ENCODE results near the gene GPATCH4. TPM values are rescaled to one million over a fixed set of nuclear protein-coding genes. Genes with fewer than 3 reads are reported as not detected.

Gene GPATCH4
- total RNA-seq, 1 experiment from 2014 or later = 33.6 TPM

- in situ Hi-C loops (cut with HindIII; ENCODE audit: low pct_unique_long_range_greater_than_20kb, low sequenced_read_pairs) = no loop called here
- DNase-seq (ENCODE audit: low read depth) = no peak
Observed at GRCh38 chr1:156586892-156587477, 14.3 kb downstream of the GPATCH4 start.

GRCh38 chr1:156586323-156586722, 15.0 kb downstream of the GPATCH4 start:
- in situ Hi-C loops (cut with HindIII; ENCODE audit: low pct_unique_long_range_greater_than_20kb, low sequenced_read_pairs) = no loop called here
- DNase-seq (ENCODE audit: low read depth) = no peak

- in situ Hi-C loops (cut with HindIII; ENCODE audit: low pct_unique_long_range_greater_than_20kb, low sequenced_read_pairs) = no loop called here
- no peak for DNase-seq (ENCODE audit: low read depth)
Observed at GRCh38 chr1:156584813-156585212, 16.5 kb downstream of the GPATCH4 start.

- peak; percentile 87 for DNase-seq (ENCODE audit: low read depth)
Observed at GRCh38 chr1:156583821-156584622, 17.3 kb downstream of the GPATCH4 start.

GRCh38 chr1:156582388-156583017, 18.8 kb downstream of the GPATCH4 start:
- no peak for DNase-seq (ENCODE audit: low read depth)
- in situ Hi-C loops (cut with HindIII; ENCODE audit: low pct_unique_long_range_greater_than_20kb, low sequenced_read_pairs) = no loop called here

More at GRCh38 chr1:156583821-156584622, 17.3 kb downstream of the GPATCH4 start:
- in situ Hi-C loops (cut with HindIII; ENCODE audit: low pct_unique_long_range_greater_than_20kb, low sequenced_read_pairs) = no loop called here

GRCh38 chr1:156581661-156582387, 19.5 kb downstream of the GPATCH4 start:
- DNase-seq (ENCODE audit: low read depth) = no peak
- in situ Hi-C loops (cut with HindIII; ENCODE audit: low pct_unique_long_range_greater_than_20kb, low sequenced_read_pairs) = no loop called here

GRCh38 chr1:156579472-156579871, 21.8 kb downstream of the GPATCH4 start, which contains the start of gene TTC24:
TSS of gene TTC24 (plus strand) at chr1:156579723. CDS start at chr1:156581365, 1,642 bp downstream.
- in situ Hi-C loops (cut with HindIII; ENCODE audit: low pct_unique_long_range_greater_than_20kb, low sequenced_read_pairs) = no loop called here
- DNase-seq (ENCODE audit: low read depth) = no peak

- in situ Hi-C loops (cut with HindIII; ENCODE audit: low pct_unique_long_range_greater_than_20kb, low sequenced_read_pairs) = no loop called here
- DNase-seq (ENCODE audit: low read depth) = peak; percentile 37
Observed at GRCh38 chr1:156578055-156578454, 23.2 kb downstream of the GPATCH4 start.

- DNase-seq (ENCODE audit: low read depth) = no peak
- in situ Hi-C loops (cut with HindIII; ENCODE audit: low pct_unique_long_range_greater_than_20kb, low sequenced_read_pairs) = no loop called here
Observed at GRCh38 chr1:156577550-156577949, 23.7 kb downstream of the GPATCH4 start.

- no peak for DNase-seq (ENCODE audit: low read depth)
- in situ Hi-C loops (cut with HindIII; ENCODE audit: low pct_unique_long_range_greater_than_20kb, low sequenced_read_pairs) = no loop called here
Observed at GRCh38 chr1:156574039-156574633, 27.1 kb downstream of the GPATCH4 start.

- DNase-seq (ENCODE audit: low read depth) = no peak
- in situ Hi-C loops (cut with HindIII; ENCODE audit: low pct_unique_long_range_greater_than_20kb, low sequenced_read_pairs) = no loop called here
Observed at GRCh38 chr1:156572663-156573018, 28.6 kb downstream of the GPATCH4 start.

- DNase-seq (ENCODE audit: low read depth) = peak; percentile 78
Observed at GRCh38 chr1:156571919-156572662, 29.2 kb downstream of the GPATCH4 start, which contains the start of gene IQGAP3. TSS of gene IQGAP3 (minus strand) at chr1:156572565. CDS start at chr1:156572529, 36 bp downstream.

GRCh38 chr1:156571261-156571852, 29.9 kb downstream of the GPATCH4 start:
- in situ Hi-C loops (cut with HindIII; ENCODE audit: low pct_unique_long_range_greater_than_20kb, low sequenced_read_pairs) = no loop called here
- peak; percentile 88 for DNase-seq (ENCODE audit: low read depth)

More at GRCh38 chr1:156571919-156572662, 29.2 kb downstream of the GPATCH4 start, which contains the start of gene IQGAP3:
- in situ Hi-C loops (cut with HindIII; ENCODE audit: low pct_unique_long_range_greater_than_20kb, low sequenced_read_pairs) = no loop called here

- in situ Hi-C loops (cut with HindIII; ENCODE audit: low pct_unique_long_range_greater_than_20kb, low sequenced_read_pairs) = no loop called here
- no peak for DNase-seq (ENCODE audit: low read depth)
Observed at GRCh38 chr1:156566436-156566835, 34.8 kb downstream of the GPATCH4 start.

- DNase-seq (ENCODE audit: low read depth) = no peak
- in situ Hi-C loops (cut with HindIII; ENCODE audit: low pct_unique_long_range_greater_than_20kb, low sequenced_read_pairs) = no loop called here
Observed at GRCh38 chr1:156565519-156565918, 35.8 kb downstream of the GPATCH4 start.

- no peak for DNase-seq (ENCODE audit: low read depth)
- in situ Hi-C loops (cut with HindIII; ENCODE audit: low pct_unique_long_range_greater_than_20kb, low sequenced_read_pairs) = no loop called here
Observed at GRCh38 chr1:156560585-156561163, 40.6 kb downstream of the GPATCH4 start.
